ENCODE measurements around the gene PTPRB.

Gene PTPRB

GRCh38 chr12:70615174-70615866, 21.9 kb downstream of the PTPRB start:
- H3K4me1 ChIP-seq, result no peaks in the 10 kb centered on the region
- H3K27me3 ChIP-seq, result no peaks in the 10 kb centered on the region
- TF ChIP-seq CTCF (IDR thresholded peaks at IDR 0.05; ENCODE audit: low read depth, low read length), result no peak

DNA sequence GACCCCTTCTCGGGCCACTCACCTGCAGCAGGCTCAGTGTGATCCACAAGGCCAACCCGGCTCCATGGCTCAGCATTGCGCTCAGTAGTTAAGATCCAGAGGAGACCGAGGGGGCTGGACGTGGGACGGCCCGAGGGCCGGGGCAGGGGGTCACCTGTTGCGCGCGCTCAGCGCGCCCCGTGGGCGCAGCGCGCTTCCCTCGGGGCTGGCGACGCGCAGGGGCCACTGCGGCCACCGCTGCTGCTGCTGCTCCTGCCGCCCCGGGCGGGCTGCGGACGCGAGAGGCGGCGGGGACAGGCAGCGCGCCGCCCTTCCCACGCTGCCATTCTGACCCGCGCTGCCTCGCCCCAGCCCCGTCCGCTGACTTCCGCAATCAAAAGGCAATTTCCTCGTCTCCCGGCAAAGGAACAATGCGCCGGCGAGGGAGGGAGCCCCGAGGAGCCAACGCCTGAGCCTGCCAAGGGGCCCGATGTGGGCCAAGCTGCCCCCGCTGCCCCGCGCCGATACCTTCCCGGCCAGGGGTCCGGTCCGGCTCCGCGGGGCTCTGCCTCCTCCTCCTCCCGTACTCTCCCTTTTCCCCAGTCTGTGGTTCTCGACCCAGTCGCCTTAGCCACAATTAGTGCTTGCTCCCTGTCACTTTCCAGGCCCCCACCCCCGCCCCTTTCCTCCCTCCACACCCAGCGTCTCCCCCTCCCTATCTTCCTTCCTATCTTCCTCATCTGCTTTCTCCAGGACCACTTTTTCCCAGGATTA, 27.3 kb downstream of the PTPRB start:
- H3K4me3 ChIP-seq (ENCODE audit: low read depth, low read length), result peak overlapping the region; percentile 63
- H3K9me3 ChIP-seq, result no peaks in the 10 kb centered on the region
- no peaks in the 10 kb centered on the region for H3K4me1 ChIP-seq
- no peaks in the 10 kb centered on the region; the same call in 1 of the 2 replicates for H3K27me3 ChIP-seq
- DNase-seq, result peak; percentile 37
- no peak for TF ChIP-seq CTCF (IDR thresholded peaks at IDR 0.05; ENCODE audit: low read depth, low read length)
- H3K36me3 ChIP-seq, result peaks cover 5% of the 10 kb centered on the region

More at GRCh38 chr12:70615174-70615866, 21.9 kb downstream of the PTPRB start:
- H3K4me3 ChIP-seq (ENCODE audit: low read depth, low read length), result no peak overlapping the region
- H3K36me3 ChIP-seq, result peaks cover 4% of the 10 kb centered on the region
- no peak for DNase-seq
- no peaks in the 10 kb centered on the region for H3K9me3 ChIP-seq

- H3K27me3 ChIP-seq, result no peaks in the 10 kb centered on the region; the same call in 1 of the 2 replicates
- no peaks in the 10 kb centered on the region for H3K4me1 ChIP-seq
- TF ChIP-seq CTCF (IDR thresholded peaks at IDR 0.05; ENCODE audit: low read depth, low read length), result no peak
- no peaks in the 10 kb centered on the region for H3K9me3 ChIP-seq
- DNase-seq, result no peak
- peak overlapping the region; percentile 63 for H3K4me3 ChIP-seq (ENCODE audit: low read depth, low read length)
- H3K36me3 ChIP-seq, result peaks cover 5% of the 10 kb centered on the region
These were observed 28.0 kb downstream of the PTPRB start for GRCh38 chr12:70609203-70609602.

GRCh38 chr12:70608184-70608583, 29.0 kb downstream of the PTPRB start:
- H3K4me1 ChIP-seq, result no peaks in the 10 kb centered on the region
- no peak for DNase-seq
- no peaks in the 10 kb centered on the region; the same call in 1 of the 2 replicates for H3K27me3 ChIP-seq
- TF ChIP-seq CTCF (IDR thresholded peaks at IDR 0.05; ENCODE audit: low read depth, low read length), result no peak
- H3K36me3 ChIP-seq, result peaks cover 10% of the 10 kb centered on the region
- no peak overlapping the region for H3K4me3 ChIP-seq (ENCODE audit: low read depth, low read length)
- no peaks in the 10 kb centered on the region for H3K9me3 ChIP-seq

DNA sequence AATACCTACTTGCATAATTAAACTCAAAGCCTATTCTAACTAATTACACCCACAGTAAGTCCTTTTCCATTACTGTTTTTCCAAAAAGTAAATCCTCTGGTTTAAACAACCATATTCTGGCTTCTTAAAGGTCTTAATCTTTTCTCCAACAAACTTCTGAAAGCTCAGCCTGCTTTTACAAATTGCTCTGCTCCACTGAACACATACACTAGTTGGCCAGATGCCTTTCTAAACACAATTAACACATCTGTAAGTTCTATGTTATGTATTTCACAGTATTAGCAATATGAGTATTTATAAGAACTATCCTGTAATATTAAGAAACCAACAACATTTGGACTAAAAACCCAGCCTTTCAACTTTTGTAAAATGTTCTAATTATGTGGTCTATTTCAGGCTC, 30.1 kb downstream of the PTPRB start:
- no peaks in the 10 kb centered on the region for H3K4me1 ChIP-seq
- DNase-seq, result no peak
- no peak for TF ChIP-seq CTCF (IDR thresholded peaks at IDR 0.05; ENCODE audit: low read depth, low read length)

DNA sequence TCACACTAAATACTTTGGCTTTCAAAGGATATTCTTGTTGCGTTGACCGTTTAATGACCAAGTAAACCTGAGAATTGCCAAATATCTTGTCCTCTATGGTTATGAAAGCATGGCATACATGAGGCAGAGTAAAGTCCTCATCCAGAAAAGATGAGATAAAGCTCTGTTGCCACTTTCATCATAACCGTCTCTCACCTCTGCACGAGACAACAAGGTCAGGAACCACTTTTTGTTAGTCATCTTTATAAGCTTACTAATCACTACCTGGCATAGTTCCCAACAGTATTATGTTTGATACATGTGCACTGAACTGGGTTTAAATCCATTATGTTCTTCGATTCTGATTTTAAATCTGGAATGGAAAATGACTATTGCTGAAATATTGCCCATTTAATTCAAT, 31.3 kb downstream of the PTPRB start:
- H3K9me3 ChIP-seq, result no peaks in the 10 kb centered on the region
- H3K4me1 ChIP-seq, result no peaks in the 10 kb centered on the region
- no peak for TF ChIP-seq CTCF (IDR thresholded peaks at IDR 0.05; ENCODE audit: low read depth, low read length)
- no peak overlapping the region for H3K4me3 ChIP-seq (ENCODE audit: low read depth, low read length)
- H3K36me3 ChIP-seq, result peaks cover 15% of the 10 kb centered on the region
- H3K27me3 ChIP-seq, result no peaks in the 10 kb centered on the region; the same call in 1 of the 2 replicates
- no peak for DNase-seq

More for the DNA sequence above, 30.1 kb downstream of the PTPRB start:
- Histone ChIP-seq H3K27me3 (no peaks in the 10 kb centered on the region; the same call in 1 of the 2 replicates), H3K36me3 (peaks cover 13% of the 10 kb centered on the region), H3K4me3 (ENCODE audit: low read depth, low read length) (no peak overlapping the region), H3K9me3 (no peaks in the 10 kb centered on the region)

Measured in BE2C (cell line).